T-cell (primary cell): ENCODE data around the gene PDF. TPM values are rescaled to one million over a fixed set of nuclear protein-coding genes. Genes with fewer than 3 reads are reported as not detected.

Experiments
- ATAC-seq, 4 experiments: fragments of 200-7000 bp in 3 of 4; fragments of 150-1000 bp in 1 of 4; cut with Tn5 transposase; replicated peaks in 1 of 4; 1 replicate in 3 of 4; 2 replicates in 1 of 4; pipeline ENCODE4 v1.10.0; 2021; ENCODE audit warnings: moderate library complexity in 3 of 4, mild to moderate bottlenecking in 2 of 4, moderate number of reproducible peaks in 1 of 4
- CTCF ChIA-PET, 2 donors: fragments of 300-600 bp; sonication (Branson Sonifier 250); formaldehyde crosslinking; loops; one replicate each; lab custom pipeline; 2022; ENCODE audit warnings: antibody characterized with exemption in 2 of 2; lab: Charles Lee
- POLR2A ChIA-PET, 2 donors: fragments of 300-600 bp; sonication (Branson Sonifier 250); formaldehyde crosslinking; loops; one replicate each; lab custom pipeline; 2022; ENCODE audit warnings: antibody characterized with exemption in 2 of 2; lab: Charles Lee
- DNase-seq, 35 experiments: peaks; one replicate each; pipeline versions ENCODE4 v3.0.0 to v3.0.0-alpha.2; 2013 to 2023
- H3K27ac ChIP-seq: one replicate; pipeline ENCODE4 v1.5.1; 2013; ENCODE audit warnings: low read length
- H3K27me3 ChIP-seq, 2 experiments: replicated peaks in 1 of 2; 1 replicate in 1 of 2; 2 replicates in 1 of 2; pipeline versions ENCODE4 v1.6.1 to v1.7.0; 2013; ENCODE audit warnings: low read length in 1 of 2, mixed read lengths in 1 of 2; ENCODE audit not compliant: control insufficient read depth in 2 of 2, insufficient read depth in 2 of 2; ENCODE audit errors: extremely low read depth in 1 of 2
- H3K36me3 ChIP-seq, 2 donors: 1 replicate in 1 of 2; 2 replicates in 1 of 2; pipeline versions ENCODE4 v1.6.1 to v1.7.0; 2013; ENCODE audit warnings: low read length in 1 of 2; ENCODE audit not compliant: control insufficient read depth in 2 of 2, insufficient read depth in 1 of 2; ENCODE audit errors: extremely low read depth in 1 of 2
- H3K4me1 ChIP-seq, 2 experiments: 1 replicate in 1 of 2; 2 replicates in 1 of 2; pipeline versions ENCODE4 v1.6.1 to v1.7.0; 2013; ENCODE audit warnings: low read length in 2 of 2, mixed read lengths in 1 of 2; ENCODE audit not compliant: insufficient read depth in 2 of 2, control insufficient read depth in 1 of 2; ENCODE audit errors: extremely low read depth in 1 of 2
- H3K4me3 ChIP-seq, 2 donors: 1 replicate in 1 of 2; 2 replicates in 1 of 2; pipeline versions ENCODE4 v1.5.1 to v1.7.0; 2013; ENCODE audit warnings: mild to moderate bottlenecking in 2 of 2, low read length in 1 of 2, moderate library complexity in 1 of 2; ENCODE audit not compliant: control insufficient read depth in 1 of 2; ENCODE audit errors: extremely low read depth in 1 of 2
- H3K9me3 ChIP-seq: 2 replicates; pipeline ENCODE4 v1.7.0; 2013
- H3K27ac Mint-ChIP-seq, 2 donors: one replicate each; pipeline ENCODE4 v1.8.0; 2020 to 2021; ENCODE audit warnings: mild to moderate bottlenecking in 2 of 2, mixed read lengths in 2 of 2
- H3K27me3 Mint-ChIP-seq, 2 donors: one replicate each; pipeline ENCODE4 v1.8.0; 2021 to 2022; ENCODE audit warnings: mixed read lengths in 2 of 2
- H3K36me3 Mint-ChIP-seq: one replicate; pipeline ENCODE4 v1.8.0; 2021; ENCODE audit warnings: mixed read lengths
- H3K4me1 Mint-ChIP-seq, 3 donors: one replicate each; pipeline ENCODE4 v1.8.0; 2020 to 2022; ENCODE audit warnings: mixed read lengths in 3 of 3, mild to moderate bottlenecking in 1 of 3
- H3K4me3 Mint-ChIP-seq, 3 donors: one replicate each; pipeline ENCODE4 v1.8.0; 2020 to 2022; ENCODE audit warnings: mild to moderate bottlenecking in 3 of 3, mixed read lengths in 3 of 3, moderate library complexity in 3 of 3
- H3K9me3 Mint-ChIP-seq, 3 donors: one replicate each; pipeline ENCODE4 v1.8.0; 2020 to 2022; ENCODE audit warnings: mixed read lengths in 3 of 3
- WGBS: methylation state at CpG from one replicate; pipeline ENCODE4 v1.1.5; 2013; ENCODE audit warnings: missing lambda C conversion rate; ENCODE audit not compliant: insufficient coverage; 5-methylcytosine and 5-hydroxymethylcytosine counted together
- total RNA-seq, 35 experiments: library from RNA in 6 of 35; stranded (reverse) in 6 of 35; fragments of 120-200 nt in 1 of 35; gene quantifications; one replicate each; pipeline versions ENCODE4 v1.2.1 to v1.2.4 and lab custom pipeline; 2013 to 2026

The PDF gene
- total RNA-seq, 5 donors from 2014 or later (not counting 1 experiment from before 2014, with no cell fraction given) = 5.3 to 20.5 (median 16.1) TPM

DNA sequence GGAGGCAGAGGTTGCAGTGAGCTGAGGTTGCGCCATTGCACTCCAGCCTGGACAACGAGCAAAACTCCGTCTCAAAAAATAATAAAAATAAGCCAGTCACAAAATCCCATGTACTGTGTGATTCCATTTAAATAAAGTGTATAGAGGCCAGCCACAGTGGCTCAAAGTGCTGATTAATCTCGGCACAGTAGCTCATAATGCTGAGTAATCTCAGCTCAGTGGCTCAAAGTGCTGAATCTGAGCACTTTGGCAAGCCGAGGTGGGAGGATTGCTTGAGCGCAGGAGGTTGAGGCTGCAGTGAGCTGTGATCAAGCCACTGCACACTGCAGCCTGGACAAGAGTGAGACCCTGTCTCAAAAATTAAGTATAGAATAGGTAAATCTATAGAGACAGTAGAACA lies 16.3 kb upstream of the PDF start:
- Histone ChIP-seq H3K4me1 (peaks cover 0 to 14% of the 10 kb centered on the region in 2 experiments), H3K36me3 (peaks cover 6 to 23% of the 10 kb centered on the region in 2 donors), H3K27me3 (no peaks in the 10 kb centered on the region), H3K27ac (no peak overlapping the region), H3K4me3 (no peak overlapping the region), H3K9me3 (no peaks in the 10 kb centered on the region)
- CTCF ChIA-PET = no interaction called here
- peaks cover 11% of the 10 kb centered on the region for H3K36me3 Mint-ChIP-seq
- 59% methylated on average over 3 of the region's 6 CpGs for WGBS
- no peaks in the 10 kb centered on the region for H3K27me3 Mint-ChIP-seq
- H3K4me3 Mint-ChIP-seq = no peak overlapping the region
- DNase-seq = no peak
- no peak overlapping the region for H3K27ac Mint-ChIP-seq
- no peaks in the 10 kb centered on the region for H3K9me3 Mint-ChIP-seq
- peaks cover 1 to 10% (median 2%) of the 10 kb centered on the region in 3 donors for H3K4me1 Mint-ChIP-seq
- no peak for ATAC-seq
- POLR2A ChIA-PET = no interaction called here

DNA sequence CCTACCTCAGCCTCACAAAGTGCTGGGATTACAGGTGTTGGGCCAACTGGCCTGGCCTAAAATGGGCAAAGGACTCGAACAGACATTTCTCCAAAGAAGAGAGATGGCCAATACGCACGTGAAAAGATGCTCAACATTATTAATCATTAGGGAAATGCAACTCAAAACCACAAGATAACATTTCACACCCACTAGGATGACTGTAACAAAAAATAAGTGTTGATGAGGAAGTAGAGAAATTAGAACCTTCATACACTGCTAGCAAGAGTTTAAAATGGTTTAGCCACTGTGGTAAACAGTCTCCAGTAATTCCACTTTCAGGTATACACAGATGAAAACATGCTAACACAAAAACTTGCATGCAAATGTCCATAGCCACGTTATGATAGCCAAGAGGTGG lies 15.5 kb upstream of the PDF start:
- Mint-ChIP-seq H3K36me3 (peaks cover 18% of the 10 kb centered on the region), H3K4me1 (peaks cover 6 to 18% (median 9%) of the 10 kb centered on the region in 3 donors), H3K9me3 (no peaks in the 10 kb centered on the region), H3K27me3 (no peaks in the 10 kb centered on the region), H3K4me3 (no peak overlapping the region), H3K27ac (peak overlapping the region in 1 of 2 donors; percentile 64)
- POLR2A ChIA-PET = no interaction called here
- no peaks in the 10 kb centered on the region for H3K9me3 ChIP-seq
- H3K4me3 ChIP-seq = no peak overlapping the region
- CTCF ChIA-PET = no interaction called here
- ATAC-seq (no peak), DNase-seq (no peak)
- peaks cover 5 to 26% of the 10 kb centered on the region in 2 donors for H3K36me3 ChIP-seq
- peaks cover 0 to 14% of the 10 kb centered on the region in 2 experiments for H3K4me1 ChIP-seq
- H3K27ac ChIP-seq = peak overlapping the region; percentile 21
- H3K27me3 ChIP-seq = no peaks in the 10 kb centered on the region
- whole genome bisulfite sequencing = no CpG with 5 or more reads among the region's 4 CpGs

DNA sequence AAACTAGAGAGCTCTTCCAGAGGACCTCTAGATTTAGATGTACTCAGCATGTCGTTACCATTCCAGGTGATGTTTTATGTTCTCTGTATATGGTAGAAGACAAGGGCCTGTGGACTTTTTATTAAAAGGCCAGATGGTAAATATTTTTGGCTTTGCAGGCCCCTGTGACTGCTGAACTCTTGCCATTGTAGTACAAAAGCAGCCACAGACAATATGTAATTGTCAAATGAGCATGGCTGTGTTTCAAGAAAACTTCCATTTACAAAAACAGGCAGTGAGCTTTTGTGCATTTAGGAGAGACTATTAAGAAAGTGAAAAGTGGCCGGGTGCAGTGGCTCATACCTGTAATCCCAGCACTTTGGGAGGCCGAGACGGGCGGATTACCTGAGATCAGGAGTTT lies 13.8 kb upstream of the PDF start:
- H3K27ac ChIP-seq = no peak overlapping the region
- ATAC-seq = no peak
- no peaks in the 10 kb centered on the region for H3K9me3 ChIP-seq
- peaks cover 21% of the 10 kb centered on the region for H3K36me3 Mint-ChIP-seq
- peaks cover 4 to 26% of the 10 kb centered on the region in 2 donors for H3K36me3 ChIP-seq
- ChIA-PET CTCF (interaction anchor here in 1 of 2 donors (0.6 kb wide), 1 partner anchor 568 kb away, joined by 4 read pairs; no protein-coding TSS in a partner anchor), POLR2A (interaction anchor here in 1 of 2 donors (0.6 kb wide), 1 partner anchor 37 kb away, joined by 3 read pairs; no protein-coding TSS in a partner anchor)
- H3K4me3 ChIP-seq = no peak overlapping the region
- no peaks in the 10 kb centered on the region for H3K27me3 ChIP-seq
- H3K27ac Mint-ChIP-seq = no peak overlapping the region
- H3K4me1 ChIP-seq = peaks cover 5 to 26% of the 10 kb centered on the region in 2 experiments
- H3K27me3 Mint-ChIP-seq = no peaks in the 10 kb centered on the region
- 100% methylated on average over 3 of the region's 5 CpGs for whole genome bisulfite sequencing
- DNase-seq = no peak
- H3K9me3 Mint-ChIP-seq = no peaks in the 10 kb centered on the region
- H3K4me3 Mint-ChIP-seq = no peak overlapping the region
- H3K4me1 Mint-ChIP-seq = peaks cover 23 to 33% (median 23%) of the 10 kb centered on the region in 3 donors

DNA sequence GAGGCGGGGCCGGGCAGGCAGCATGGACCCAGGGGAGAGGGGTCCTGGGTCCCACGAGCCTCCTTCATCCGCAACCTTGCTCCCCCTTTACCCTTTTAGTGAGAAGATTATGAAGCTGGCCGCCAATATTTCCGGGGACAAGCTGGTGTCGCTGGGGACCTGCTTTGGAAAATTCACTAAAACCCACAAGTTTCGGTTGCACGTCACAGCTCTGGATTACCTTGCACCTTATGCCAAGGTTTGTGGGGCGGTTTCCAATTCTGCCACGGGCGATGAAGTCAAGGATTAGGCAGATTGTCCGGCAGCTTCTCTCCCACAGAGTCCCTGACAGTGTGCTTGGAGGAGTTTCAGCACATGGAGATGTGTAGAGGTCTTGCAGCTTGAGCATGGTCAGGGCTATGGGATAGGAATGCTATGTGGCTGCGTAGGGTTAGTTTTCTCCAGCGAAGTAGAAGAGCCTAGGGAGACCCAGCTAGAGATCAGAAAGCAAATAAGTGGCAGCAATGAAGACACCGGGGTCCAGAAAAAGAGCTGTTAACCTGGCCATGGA lies 9.8 kb upstream of the PDF start:
- peaks cover 4 to 38% of the 10 kb centered on the region in 2 donors for H3K36me3 ChIP-seq

GRCh38 chr16:69339289-69340094 lies 9.1 kb upstream of the PDF start, which contains the start of the genes COG8 and NIP7:
Gene COG8, minus strand, starts transcription at chr16:69339564. Its CDS starts 12 bp downstream, at chr16:69339552.
Gene NIP7, plus strand, starts transcription at chr16:69339772. Its CDS starts 58 bp downstream, at chr16:69339830.
- WGBS = 0% methylated on average over 66 of the region's 77 CpGs
- POLR2A ChIA-PET = interaction anchor here in 1 of 2 donors (0.5 kb wide), 1 partner anchor 1950 kb away, joined by 4 read pairs; the partner anchor contains the start of gene CMTR2
- H3K36me3 ChIP-seq = peaks cover 7 to 45% of the 10 kb centered on the region in 2 donors
- H3K4me1 ChIP-seq = peaks cover 9 to 33% of the 10 kb centered on the region in 2 experiments
- ATAC-seq = peak; percentile 86 to 90 (median 89)
- Mint-ChIP-seq H3K4me3 (peak within 1 kb of the TSS; percentile 98 to 100 (median 100)), H3K4me1 (peaks cover 48 to 57% (median 53%) of the 10 kb centered on the region in 3 donors), H3K36me3 (peaks cover 37% of the 10 kb centered on the region), H3K27me3 (no peaks in the 10 kb centered on the region), H3K27ac (peak within 1 kb of the TSS; percentile 97 to 100), H3K9me3 (no peaks in the 10 kb centered on the region)
- CTCF ChIA-PET = interaction anchor here in 1 of 2 donors (0.7 to 0.8 kb wide), 2 partner anchors 10 to 85 kb away, joined by 3 read pairs; no protein-coding TSS in a partner anchor
- H3K4me3 ChIP-seq = peak within 1 kb of the TSS; percentile 87 to 88
- H3K27ac ChIP-seq = peak within 1 kb of the TSS; percentile 74
- H3K27me3 ChIP-seq = no peaks in the 10 kb centered on the region
- H3K9me3 ChIP-seq = no peaks in the 10 kb centered on the region
- peak; percentile 79 to 96 (median 86) for DNase-seq

More for the DNA sequence above, 9.8 kb upstream of the PDF start:
- 1% methylated on average over 7 of the region's 16 CpGs for WGBS
- H3K4me3 ChIP-seq = peak overlapping the region; percentile 87 to 88
- no peaks in the 10 kb centered on the region for H3K27me3 ChIP-seq
- H3K9me3 ChIP-seq = no peaks in the 10 kb centered on the region
- ATAC-seq (no peak), DNase-seq (peak in 1 of 35 experiments; percentile 37)
- Mint-ChIP-seq H3K4me3 (peak overlapping the region; percentile 98 to 100 (median 100)), H3K4me1 (peaks cover 48 to 57% (median 50%) of the 10 kb centered on the region in 3 donors), H3K36me3 (peaks cover 32% of the 10 kb centered on the region), H3K27ac (peak overlapping the region; percentile 97 to 100), H3K9me3 (no peaks in the 10 kb centered on the region), H3K27me3 (no peaks in the 10 kb centered on the region)
- H3K4me1 ChIP-seq = peaks cover 9 to 31% of the 10 kb centered on the region in 2 experiments
- H3K27ac ChIP-seq = peak overlapping the region; percentile 74
- ChIA-PET POLR2A (interaction anchor here (0.5 to 0.6 kb wide), 4 partner anchors 38 to 1949 kb away, joined by 3 to 12 read pairs (median 4); partner anchors contain the start of genes AARS1 (in 1 of the 2) and CMTR2 (in 1 of the 2)), CTCF (interaction anchor here in 1 of 2 donors (0.5 to 0.8 kb wide), 5 partner anchors 11 to 415 kb away, joined by 3 read pairs; partner anchors contain the start of gene NOB1)
